ENCODE results near the gene SMYD3. TPM values are rescaled to one million over a fixed set of nuclear protein-coding genes. Genes with fewer than 3 reads are reported as not detected.

SMYD3 gene
- total RNA-seq, 1 experiment from 2014 or later = 25.5 TPM

GRCh38 chr1:245979589-245979988 lies 527.5 kb downstream of the SMYD3 start:
- no peaks in the 10 kb centered on the region for H3K9me3 ChIP-seq (ENCODE audit: control insufficient read depth, low read depth, low read length)
- H3K79me2 ChIP-seq (ENCODE audit: insufficient read depth, low read length) = no peaks in the 10 kb centered on the region
- H3K27ac ChIP-seq (ENCODE audit: insufficient read length, low read depth, low read length) = no peak overlapping the region
- no peak overlapping the region for H3K4ac ChIP-seq (ENCODE audit: low read depth, low read length)
- no peak overlapping the region for H2BK120ac ChIP-seq (ENCODE audit: low read depth, low read length, poor library complexity, severe bottlenecking)
- no peak overlapping the region for H2BK12ac ChIP-seq (ENCODE audit: insufficient read length, low read depth, low read length)
- H3K27ac Mint-ChIP-seq = 0 out of 7 replicates have a peak overlapping the region, but pooled peaks of 1 of the 3 experiments have one; percentile 27
- no peaks in the 10 kb centered on the region for H3K23me2 ChIP-seq (ENCODE audit: insufficient read length, low read depth, low read length, poor library complexity, severe bottlenecking)
- WGBS (ENCODE audit: extremely low coverage, insufficient read length, low lambda C conversion rate) = no CpG with 5 or more reads among the region's 9 CpGs
- TF ChIP-seq, protein P1, sequence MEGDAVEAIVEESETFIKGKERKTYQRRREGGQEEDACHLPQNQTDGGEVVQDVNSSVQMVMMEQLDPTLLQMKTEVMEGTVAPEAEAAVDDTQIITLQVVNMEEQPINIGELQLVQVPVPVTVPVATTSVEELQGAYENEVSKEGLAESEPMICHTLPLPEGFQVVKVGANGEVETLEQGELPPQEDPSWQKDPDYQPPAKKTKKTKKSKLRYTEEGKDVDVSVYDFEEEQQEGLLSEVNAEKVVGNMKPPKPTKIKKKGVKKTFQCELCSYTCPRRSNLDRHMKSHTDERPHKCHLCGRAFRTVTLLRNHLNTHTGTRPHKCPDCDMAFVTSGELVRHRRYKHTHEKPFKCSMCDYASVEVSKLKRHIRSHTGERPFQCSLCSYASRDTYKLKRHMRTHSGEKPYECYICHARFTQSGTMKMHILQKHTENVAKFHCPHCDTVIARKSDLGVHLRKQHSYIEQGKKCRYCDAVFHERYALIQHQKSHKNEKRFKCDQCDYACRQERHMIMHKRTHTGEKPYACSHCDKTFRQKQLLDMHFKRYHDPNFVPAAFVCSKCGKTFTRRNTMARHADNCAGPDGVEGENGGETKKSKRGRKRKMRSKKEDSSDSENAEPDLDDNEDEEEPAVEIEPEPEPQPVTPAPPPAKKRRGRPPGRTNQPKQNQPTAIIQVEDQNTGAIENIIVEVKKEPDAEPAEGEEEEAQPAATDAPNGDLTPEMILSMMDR (conservative IDR thresholded peaks at IDR 0.05) = no peak
- H3K9ac ChIP-seq (ENCODE audit: extremely low read depth, insufficient read length, low read length) = no peak overlapping the region
- no peaks in the 10 kb centered on the region for H3K27me3 Mint-ChIP-seq (ENCODE audit: low read depth)
- H3K56ac ChIP-seq (ENCODE audit: insufficient read length, low read depth, low read length) = no peak overlapping the region
- no peak overlapping the region for H2BK15ac ChIP-seq (ENCODE audit: low read depth, low read length)
- no peak overlapping the region for H4K5ac ChIP-seq (ENCODE audit: insufficient read length, low read depth, low read length)
- H3K9me3 Mint-ChIP-seq = no peaks in the 10 kb centered on the region
- no peak overlapping the region for H2BK5ac ChIP-seq (ENCODE audit: insufficient read length, low read length)
- no peak overlapping the region for H3K4me2 ChIP-seq (ENCODE audit: insufficient read depth, insufficient read length, low read length)
- no peaks in the 10 kb centered on the region for H3K27me3 ChIP-seq (ENCODE audit: insufficient read depth, low read length)
- no peak overlapping the region for H4K91ac ChIP-seq (ENCODE audit: insufficient read length, low read depth, low read length)
- DNase-seq = no peak
- H3K23ac ChIP-seq (ENCODE audit: insufficient read length, low read depth, low read length) = no peak overlapping the region
- no peaks in the 10 kb centered on the region for H3K4me1 Mint-ChIP-seq
- no peak overlapping the region for H3T11ph ChIP-seq (ENCODE audit: low read length)
- no peak overlapping the region for H2AK5ac ChIP-seq (ENCODE audit: insufficient read length, low read length)
- no peak overlapping the region for H3K18ac ChIP-seq (ENCODE audit: insufficient read length, low read depth, low read length)
- H4K8ac ChIP-seq (replicated peaks; ENCODE audit: insufficient read length, low read depth, low read length) = no peak overlapping the region
- H3K4me1 ChIP-seq (ENCODE audit: insufficient read depth, low read length) = no peaks in the 10 kb centered on the region
- no peak overlapping the region for H2BK20ac ChIP-seq (ENCODE audit: low read depth, low read length, poor library complexity, severe bottlenecking)
- no peak overlapping the region for H3K4me3 Mint-ChIP-seq
- no peaks in the 10 kb centered on the region for H3K36me3 Mint-ChIP-seq (ENCODE audit: insufficient read depth in 1 of 3, low read depth in 3 of 3)
- H3K14ac ChIP-seq (ENCODE audit: insufficient read depth, low read length) = no peak overlapping the region
- H4K20me1 ChIP-seq (ENCODE audit: control insufficient read depth, insufficient read depth, insufficient read length) = no peaks in the 10 kb centered on the region
- H3K79me1 ChIP-seq (ENCODE audit: insufficient read depth, low read depth, low read length, poor library complexity, severe bottlenecking) = no peaks in the 10 kb centered on the region
- H2AFZ ChIP-seq (ENCODE audit: low read length) = no peak overlapping the region

Measured in H9 (cell line).